Fibroblast of upper back skin (primary cell): ENCODE results near the gene CAMK2G.
"Not testable (repeated sequence)": the region's sequence is repeated elsewhere in the genome, so short reads cannot be mapped to it uniquely, and the experiment has no call there.

ENCODE experiments used
- DNase-seq: peaks from one replicate; pipeline ENCODE4 v3.0.0-alpha.2; 2013

CAMK2G gene

DNA sequence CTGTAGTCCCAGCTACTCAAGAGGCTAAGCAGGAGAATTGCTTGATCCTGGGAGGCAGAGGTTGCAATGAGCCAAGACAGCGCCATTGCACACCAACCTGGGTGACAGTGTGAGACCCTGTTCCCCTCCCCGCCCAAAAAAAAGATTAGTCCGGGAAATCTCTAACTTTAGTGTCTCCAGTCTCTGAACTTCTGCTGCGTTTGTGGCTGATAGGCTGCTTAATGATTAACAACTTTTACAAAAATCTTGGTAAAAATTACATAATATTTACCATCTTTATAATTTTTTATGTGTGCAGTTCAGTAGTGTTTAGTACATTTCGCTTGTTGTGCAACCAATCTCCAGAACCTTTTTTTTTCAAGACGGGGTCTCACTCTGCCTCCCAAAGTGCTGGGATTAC is 26.9 kb upstream of the CAMK2G start:
- DNase-seq, result no peak

GRCh38 chr10:73900064-73900463 is 25.7 kb upstream of the CAMK2G start:
- DNase-seq, result no peak

DNA sequence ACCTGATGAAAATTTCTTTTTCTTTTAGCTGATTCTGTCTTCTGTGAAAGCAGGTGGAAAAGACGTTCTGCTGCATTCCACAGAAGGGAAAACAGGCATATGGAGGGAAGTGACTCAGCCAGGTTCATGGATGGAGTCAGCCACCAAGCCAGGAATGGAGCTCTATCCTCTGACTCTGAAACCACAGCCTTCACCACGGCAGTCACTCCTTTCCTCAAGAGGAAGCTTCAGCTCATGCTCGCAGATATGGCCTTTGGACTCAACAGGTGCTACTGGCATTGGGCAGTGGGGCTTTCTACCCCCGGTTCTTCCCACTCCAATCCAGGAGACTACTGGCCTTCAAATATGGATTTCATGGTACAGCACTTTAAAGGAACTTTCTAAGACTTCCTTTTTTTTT is 25.1 kb upstream of the CAMK2G start:
- peak; percentile 93 for DNase-seq

DNA sequence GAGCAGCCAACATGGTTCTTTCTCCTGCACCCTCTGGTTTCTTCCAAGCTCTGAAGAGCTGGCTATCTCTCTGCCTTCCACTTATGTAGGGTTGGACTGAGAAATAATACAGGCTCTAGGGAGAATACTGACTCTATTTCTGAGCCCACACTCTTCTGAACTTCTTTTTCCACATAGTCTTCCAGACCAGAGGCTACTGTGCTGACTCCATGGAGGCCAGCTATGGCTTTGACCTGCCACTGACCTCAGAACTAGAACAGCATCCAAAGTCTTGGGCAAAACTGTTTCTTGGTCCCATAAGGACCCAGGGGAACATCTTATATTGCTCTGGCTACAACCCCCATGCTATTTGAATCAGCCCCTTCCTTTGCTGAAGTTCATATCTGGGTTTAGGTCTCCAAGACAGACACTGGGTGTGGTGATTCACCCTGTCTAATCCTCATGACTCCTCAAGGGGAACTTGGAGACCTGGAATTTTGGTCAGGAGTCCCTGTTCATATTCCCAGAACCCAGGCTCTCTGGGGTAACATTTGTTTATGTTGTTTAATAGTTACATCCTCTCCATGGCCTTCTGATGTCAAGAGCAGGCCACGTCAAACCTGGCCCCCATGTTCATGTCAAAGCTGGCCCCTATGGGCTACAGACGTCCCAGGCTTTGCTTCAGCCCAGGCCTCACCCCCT is 24.5 kb upstream of the CAMK2G start:
- no peak for DNase-seq

DNA sequence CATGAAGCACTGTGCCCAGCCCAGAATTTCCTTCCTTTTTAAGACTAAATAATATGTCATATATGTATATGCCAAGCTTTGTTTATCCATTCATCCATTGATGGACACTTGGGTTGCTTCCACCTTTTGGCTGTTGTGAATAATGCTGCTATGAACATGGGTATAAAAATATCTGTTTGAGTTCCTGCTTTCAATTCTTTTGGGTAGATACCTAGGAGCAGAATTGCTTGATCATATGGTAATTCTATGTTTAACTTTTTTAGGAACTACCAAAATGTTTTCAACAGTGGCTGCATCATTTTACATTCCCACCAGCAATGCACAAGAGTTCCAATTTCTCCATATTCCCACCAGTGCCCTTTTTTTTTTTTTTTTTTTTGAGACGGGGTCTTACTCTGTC is 23.3 kb upstream of the CAMK2G start:
- no peak for DNase-seq

- not testable (repeated sequence) for DNase-seq
Measured at GRCh38 chr10:73895381-73895780, 21.0 kb upstream of the CAMK2G start.

GRCh38 chr10:73894245-73894971 is 20.1 kb upstream of the CAMK2G start:
- DNase-seq, result peak; percentile 64

- DNase-seq, result no peak
Measured at GRCh38 chr10:73893426-73893825, 19.1 kb upstream of the CAMK2G start.

GRCh38 chr10:73892310-73893030 is 18.1 kb upstream of the CAMK2G start:
- peak; percentile 66 for DNase-seq

DNA sequence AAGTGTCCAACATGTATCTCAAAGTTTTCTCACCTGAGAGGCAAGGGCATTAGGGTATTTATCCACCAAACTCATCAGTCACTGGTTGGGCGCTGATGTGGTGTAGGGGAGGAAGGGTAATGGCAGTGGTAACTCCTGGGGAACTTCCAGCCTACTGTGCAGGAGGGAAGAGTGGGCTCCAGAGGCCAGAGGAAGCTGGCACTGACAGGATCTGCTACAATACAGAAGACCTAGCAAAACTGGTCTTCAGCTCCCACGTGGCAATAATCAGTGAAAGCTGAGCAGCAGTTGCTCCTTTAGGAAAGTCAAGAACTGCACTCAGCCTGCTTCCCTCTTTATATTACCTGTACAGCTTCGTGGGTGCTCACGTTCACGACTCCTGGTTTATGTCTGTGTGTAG is 17.2 kb upstream of the CAMK2G start:
- no peak for DNase-seq

GRCh38 chr10:73890830-73891229 is 16.5 kb upstream of the CAMK2G start:
- DNase-seq, result not testable (repeated sequence)

- no peak for DNase-seq
Measured at GRCh38 chr10:73890261-73890660, 15.9 kb upstream of the CAMK2G start.

- DNase-seq, result not testable (repeated sequence)
Measured at GRCh38 chr10:73889416-73889815, 15.1 kb upstream of the CAMK2G start.

- DNase-seq, result peak; percentile 74
Measured at GRCh38 chr10:73889014-73889413, 14.7 kb upstream of the CAMK2G start.

DNA sequence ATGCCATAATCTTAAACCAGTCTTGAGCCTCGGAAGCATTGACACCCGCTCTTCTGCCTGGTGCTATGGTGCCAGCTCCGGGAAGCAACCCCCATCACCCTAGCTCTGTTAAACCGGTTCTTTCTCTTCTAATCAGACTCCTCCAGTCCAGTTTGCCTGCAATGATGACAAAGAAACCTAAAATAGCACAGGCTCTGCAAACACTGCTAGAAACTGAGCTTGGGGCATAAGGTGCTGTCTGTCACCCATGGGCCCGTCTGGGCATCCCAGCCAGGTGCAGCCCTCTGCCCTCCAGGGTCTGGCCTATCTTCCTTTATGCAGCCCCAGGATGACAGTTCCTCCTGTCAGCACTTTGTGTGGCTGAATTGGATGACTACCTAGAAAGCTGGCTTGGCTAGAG is 14.2 kb upstream of the CAMK2G start:
- DNase-seq, result no peak

GRCh38 chr10:73887294-73888039 is 13.1 kb upstream of the CAMK2G start:
- peak; percentile 92 for DNase-seq

- no peak for DNase-seq
Measured at GRCh38 chr10:73886661-73887293, 12.4 kb upstream of the CAMK2G start.

DNA sequence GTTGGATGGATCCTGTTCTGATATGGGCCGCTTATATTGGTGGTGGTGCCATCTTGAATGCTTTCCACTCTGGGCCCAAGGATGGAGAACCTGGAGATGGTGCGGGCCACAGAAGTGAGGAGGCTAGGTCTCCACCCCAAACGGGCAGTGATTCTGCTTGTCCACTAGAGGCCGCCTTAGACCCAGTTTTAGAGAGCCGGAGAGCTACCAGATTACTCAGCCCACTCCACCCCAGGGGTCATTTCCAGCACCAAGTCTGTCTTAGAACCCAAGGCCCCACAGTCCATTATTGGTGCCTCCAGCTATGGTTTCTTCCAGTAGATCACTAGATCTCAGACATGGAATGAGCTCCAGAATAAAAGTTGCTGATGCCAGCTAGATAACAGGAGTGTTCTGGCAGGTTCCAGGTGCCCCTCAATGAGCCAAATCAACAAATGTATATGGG is 11.8 kb upstream of the CAMK2G start:
- peak; percentile 84 for DNase-seq

DNA sequence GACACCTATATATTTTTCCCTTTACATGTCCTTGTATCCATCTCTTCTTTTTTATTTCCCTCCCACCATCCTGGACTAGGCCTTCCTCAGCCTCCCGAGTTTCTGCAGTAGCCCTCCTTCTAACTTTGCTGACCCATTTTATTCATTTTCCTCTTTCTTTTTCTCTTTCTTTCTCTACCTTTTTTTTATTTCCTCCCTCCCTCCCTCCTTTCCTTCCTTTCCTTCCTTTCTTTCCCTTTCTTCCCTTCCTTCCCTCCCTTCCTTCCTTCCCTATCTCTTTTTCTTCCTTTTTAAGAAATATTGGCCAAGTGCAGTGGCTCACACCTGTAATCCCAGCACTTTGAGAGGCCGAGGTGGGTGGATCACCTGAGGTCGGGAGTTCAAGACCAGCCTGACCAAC is 9.7 kb upstream of the CAMK2G start:
- DNase-seq, result no peak

- no peak for DNase-seq
Measured at GRCh38 chr10:73881221-73881919, 7.0 kb upstream of the CAMK2G start.

GRCh38 chr10:73879296-73880173 is 5.2 kb upstream of the CAMK2G start:
- DNase-seq, result peak; percentile 79
